HCT116 (cell line): ENCODE results near the gene FTL. TPM values are rescaled to one million over a fixed set of nuclear protein-coding genes. Genes with fewer than 3 reads are reported as not detected.

Experiments
- ATAC-seq: fragments of 200-7000 bp; cut with Tn5 transposase; 2 replicates; pipeline ENCODE4 v1.9.1; 2020; ENCODE audit warnings: mild to moderate bottlenecking, moderate library complexity
- BruUV-seq: library from RNA; stranded (reverse); fragments of 400-500 nt; replicated peaks from 2 replicates; lab custom pipeline; 2021; lab: Mats Ljungman, UMichigan
- CTCF ChIA-PET: fragments of 300-600 bp; sonication (Branson Sonifier 250); formaldehyde crosslinking; loops from one replicate; lab custom pipeline; 2021; ENCODE audit warnings: antibody characterized with exemption; lab: Charles Lee
- POLR2A ChIA-PET: fragments of 300-600, 350-600 bp; sonication (Branson Sonifier 250); formaldehyde crosslinking; loops from one replicate; lab custom pipeline; 2021; ENCODE audit warnings: antibody characterized with exemption; lab: Charles Lee
- RAD21 ChIA-PET, 2 experiments: fragments of 300-600 bp; sonication (Branson Sonifier 250); formaldehyde crosslinking; loops; one replicate each; lab custom pipeline; 2023; ENCODE audit warnings: low total read pairs in 2 of 2; ENCODE audit not compliant: uncharacterized antibody in 2 of 2, unreplicated experiment in 2 of 2, low non-redundant PET in 1 of 2; lab: Charles Lee
- DNase-seq: peaks from one replicate; pipeline ENCODE4 v3.0.0-alpha.2; 2010; ENCODE audit warnings: low read depth, low spot score
- H2AFZ ChIP-seq: fragments of 200-600 bp; shearing (Covaris generic), sonication (generic); 2 replicates; pipeline ENCODE4 v1.6.1; 2017; ENCODE audit warnings: low read depth, mixed run types, mixed read lengths, antibody characterized with exemption, low read length; ENCODE audit not compliant: poor library complexity, severe bottlenecking
- H3K27ac ChIP-seq: 2 replicates; pipeline ENCODE4 v1.5.1; 2012; ENCODE audit warnings: low read depth, low read length
- H3K27me3 ChIP-seq: fragments of 200-600 bp; sonication (generic); 2 replicates; pipeline ENCODE4 v1.6.1; 2016; ENCODE audit warnings: mixed run types, low read length, mixed read lengths; ENCODE audit not compliant: insufficient read depth
- H3K36me3 ChIP-seq, 2 experiments: fragments of 200-500 bp in 1 of 2; fragments of 200-600 bp in 1 of 2; sonication (Bioruptor generic) in 1 of 2; sonication (generic) in 1 of 2; 2 replicates each; pipeline versions ENCODE4 v1.5.1 to v1.6.1; 2014 to 2016; ENCODE audit warnings: low read length in 2 of 2, inconsistent platforms in 1 of 2, mixed read lengths in 1 of 2, mixed run types in 1 of 2; ENCODE audit not compliant: insufficient read depth in 2 of 2, control insufficient read depth in 1 of 2
- H3K4me1 ChIP-seq, 2 experiments: fragments of 200-600 bp in 1 of 2; sonication (generic) in 1 of 2; 2 replicates each; pipeline versions ENCODE4 v1.5.1 to v1.6.1; 2012 to 2017; ENCODE audit warnings: low read length in 2 of 2, inconsistent platforms in 1 of 2, mild to moderate bottlenecking in 1 of 2, mixed read lengths in 1 of 2, mixed run types in 1 of 2, moderate library complexity in 1 of 2; ENCODE audit not compliant: insufficient read depth in 2 of 2, control insufficient read depth in 1 of 2
- H3K4me2 ChIP-seq: fragments of 200-600 bp; sonication (generic); 2 replicates; pipeline ENCODE4 v1.6.1; 2017; ENCODE audit warnings: mixed run types, low read length, mixed read lengths
- H3K4me3 ChIP-seq, 2 experiments: fragments of 200-600 bp in 1 of 2; sonication (generic) in 1 of 2; replicated peaks in 1 of 2; 2 replicates each; pipeline ENCODE4 v1.5.1; 2011 to 2016; ENCODE audit warnings: low read length in 2 of 2, control low read depth in 1 of 2, low read depth in 1 of 2, mild to moderate bottlenecking in 1 of 2, mixed read lengths in 1 of 2, mixed run types in 1 of 2
- H3K79me2 ChIP-seq: fragments of 200-600 bp; sonication (generic); 2 replicates; pipeline ENCODE4 v1.6.1; 2017; ENCODE audit warnings: mild to moderate bottlenecking, mixed run types, low read length, moderate library complexity, mixed read lengths; ENCODE audit not compliant: insufficient read depth
- H3K9ac ChIP-seq: fragments of 200-600 bp; sonication (generic); 2 replicates; pipeline ENCODE4 v1.6.1; 2016; ENCODE audit warnings: low read length, mixed read lengths
- H3K9me2 ChIP-seq: fragments of 200-600 bp; sonication (generic), shearing (Covaris generic); 2 replicates; pipeline ENCODE4 v1.6.1; 2017; ENCODE audit warnings: mixed run types, mild to moderate bottlenecking, moderate library complexity; ENCODE audit not compliant: insufficient read depth
- H3K9me3 ChIP-seq, 2 experiments: fragments of 200-500 bp in 1 of 2; fragments of 200-600 bp in 1 of 2; sonication (Bioruptor generic) in 1 of 2; sonication (generic) in 1 of 2; 2 replicates each; pipeline ENCODE4 v1.6.1; 2014 to 2017; ENCODE audit warnings: low read length in 2 of 2, mixed read lengths in 2 of 2, inconsistent platforms in 1 of 2, low read depth in 1 of 2, mild to moderate bottlenecking in 1 of 2, mixed run types in 1 of 2, moderate library complexity in 1 of 2; ENCODE audit not compliant: control insufficient read depth in 1 of 2, insufficient read depth in 1 of 2
- H4K20me1 ChIP-seq: fragments of 200-600 bp; sonication (generic), shearing (Covaris generic); 2 replicates; pipeline ENCODE4 v1.6.1; 2017; ENCODE audit warnings: mixed run types, mild to moderate bottlenecking, moderate library complexity; ENCODE audit not compliant: insufficient read depth
- ATF3 ChIP-seq: IDR thresholded peaks from 2 replicates; pipeline ENCODE4 v1.6.1; 2012
- CBX3 ChIP-seq: IDR thresholded peaks from 2 replicates; pipeline ENCODE4 v1.6.1; 2012; ENCODE audit warnings: low read depth
- CEBPB ChIP-seq: IDR thresholded peaks from 2 replicates; pipeline ENCODE4 v1.6.1; 2012; ENCODE audit warnings: low read depth
- EGR1 ChIP-seq: IDR thresholded peaks from 2 replicates; pipeline ENCODE4 v1.6.1; 2012; ENCODE audit warnings: low read depth
- ELF1 ChIP-seq: IDR thresholded peaks from 2 replicates; pipeline ENCODE4 v1.6.1; 2012; ENCODE audit warnings: low read depth, borderline replicate concordance
- EZH2 ChIP-seq: fragments of 200-600 bp; sonication (generic); IDR thresholded peaks from 2 replicates; pipeline ENCODE4 v1.6.1; 2017; ENCODE audit warnings: antibody characterized with exemption, mixed run types
- EZH2phosphoT487 ChIP-seq: fragments of 200-600 bp; IDR thresholded peaks from 2 replicates; pipeline ENCODE4 v1.6.1; 2018; ENCODE audit warnings: antibody characterized with exemption, borderline replicate concordance
- FOSL1 ChIP-seq: IDR thresholded peaks from 2 replicates; pipeline ENCODE4 v1.6.1; 2012; ENCODE audit warnings: low read depth
- JUND ChIP-seq: IDR thresholded peaks from 2 replicates; pipeline ENCODE4 v1.6.1; 2012
- MAX ChIP-seq: IDR thresholded peaks from 2 replicates; pipeline ENCODE4 v1.6.1; 2012
- POLR2A ChIP-seq: IDR thresholded peaks from 2 replicates; pipeline ENCODE4 v1.7.0; 2011; ENCODE audit warnings: borderline replicate concordance; ENCODE audit not compliant: insufficient read depth, insufficient read length; ENCODE audit errors: extremely low read depth
- POLR2AphosphoS5 ChIP-seq: IDR thresholded peaks from 2 replicates; pipeline ENCODE4 v1.6.1; 2011; ENCODE audit warnings: mild to moderate bottlenecking, low read depth, low read length, moderate library complexity
- REST ChIP-seq: IDR thresholded peaks from 2 replicates; pipeline ENCODE4 v1.6.1; 2012; ENCODE audit warnings: low read depth
- SP1 ChIP-seq: IDR thresholded peaks from 2 replicates; pipeline ENCODE4 v1.6.1; 2012; ENCODE audit warnings: low read depth
- SRF ChIP-seq: IDR thresholded peaks from 2 replicates; pipeline ENCODE4 v1.6.1; 2012; ENCODE audit warnings: low read depth
- TCF7L2 ChIP-seq: IDR thresholded peaks from 2 replicates; pipeline ENCODE4 v1.7.0; 2011; ENCODE audit warnings: borderline replicate concordance, inconsistent platforms; ENCODE audit not compliant: insufficient read depth, insufficient read length; ENCODE audit errors: extremely low read depth
- YY1 ChIP-seq: IDR thresholded peaks from 2 replicates; pipeline ENCODE4 v1.6.1; 2011; ENCODE audit warnings: low read length, low read depth, moderate library complexity, mild to moderate bottlenecking; ENCODE audit not compliant: insufficient replicate concordance; ENCODE audit errors: extremely low read depth
- ZBTB33 ChIP-seq: IDR thresholded peaks from 2 replicates; pipeline ENCODE4 v1.6.1; 2011; ENCODE audit warnings: mild to moderate bottlenecking, low read length, moderate library complexity; ENCODE audit not compliant: insufficient replicate concordance; ENCODE audit errors: extremely low read depth
- ZFX ChIP-seq: fragments of 450-650 bp; IDR thresholded peaks from 2 replicates; pipeline ENCODE4 v1.6.1; 2017
- ZNF274 ChIP-seq: fragments of 200-500 bp; sonication (Bioruptor generic); IDR thresholded peaks from 2 replicates; pipeline ENCODE4 v1.6.1; 2014; ENCODE audit warnings: mild to moderate bottlenecking, low read depth, low read length, inconsistent platforms
- intact Hi-C: fragments of 100-400 bp; cut with micrococcal nuclease; formaldehyde crosslinking; loops from 2 replicates; pipeline ENCODE4 v1.10.0; 2022
- total RNA-seq: library from RNA; stranded (reverse); gene quantifications from one replicate; pipeline ENCODE4 v1.2.1, GENCODE V29; 2021; ENCODE audit not compliant: unreplicated experiment

The FTL gene
- total RNA-seq, 1 experiment from 2014 or later: 1,885 TPM

- Histone ChIP-seq H3K4me2 (peak overlapping the region; percentile 83; the same call in 1 of the 2 replicates), H3K4me1 (peaks cover 19 to 46% of the 10 kb centered on the region in 2 experiments), H3K27me3 (no peaks in the 10 kb centered on the region), H4K20me1 (peaks cover 9% of the 10 kb centered on the region; the same call in 1 of the 2 replicates), H3K9me3 (no peaks in the 10 kb centered on the region), H2AFZ (no peak overlapping the region), H3K9ac (no peak overlapping the region), H3K9me2 (no peaks in the 10 kb centered on the region), H3K79me2 (peaks cover 16% of the 10 kb centered on the region), H3K27ac (peak overlapping the region; percentile 75), H3K36me3 (peaks cover 3 to 26% of the 10 kb centered on the region in 2 experiments; a peak in 3 of 4 replicates), H3K4me3 (peak overlapping the region in 1 of 2 experiments; percentile 84; a peak in 1 of 4 replicates)
- intact Hi-C loops: loop anchor here (5.0 kb wide), 1 partner anchor 95 kb away; the partner anchor contains the start of gene PPP1R15A
- DNase-seq (no peak), ATAC-seq (no peak)
- BruUV-seq: no TSS peak
- ChIA-PET CTCF (interaction anchor here (1.2 kb wide), 1 partner anchor 125 kb away, joined by 4 read pairs; no protein-coding TSS in a partner anchor), RAD21 (interaction anchor here in 1 of 2 experiments (0.7 kb wide), 1 partner anchor 31 kb away, joined by 3 read pairs; no protein-coding TSS in a partner anchor), POLR2A (interaction anchor here (0.6 to 2.4 kb wide), 10 partner anchors 9 to 216 kb away, joined by 3 to 7 read pairs (median 3); partner anchors contain the start of genes GYS1, PPP1R15A and RUVBL2)
- TF ChIP-seq POLR2A (no peak), CEBPB (no peak), TCF7L2 (no peak), EZH2 (no peak), ATF3 (no peak), SRF (no peak), SP1 (no peak; the same call in 1 of the 2 replicates), ZFX (no peak), JUND (peak; percentile 41; the same call in 1 of the 2 replicates), ELF1 (no peak; the same call in 1 of the 2 replicates), MAX (peak; percentile 53; the same call in 1 of the 2 replicates), ZNF274 (no peak), REST (no peak), EGR1 (no peak), YY1 (no peak), CBX3 (peak; percentile 48; the same call in 1 of the 2 replicates), EZH2phosphoT487 (no peak), POLR2AphosphoS5 (no peak), ZBTB33 (no peak), FOSL1 (no peak)
Measured at GRCh38 chr19:48967346-48968178, 2.5 kb downstream of the FTL start.
